ENCODE results near the gene CACNG7. TPM values are rescaled to one million over a fixed set of nuclear protein-coding genes. Genes with fewer than 3 reads are reported as not detected.

The CACNG7 gene
- total and polyA plus RNA-seq, 3 donors from 2014 or later = 0.39 to 0.81 (median 0.53) TPM

DNA sequence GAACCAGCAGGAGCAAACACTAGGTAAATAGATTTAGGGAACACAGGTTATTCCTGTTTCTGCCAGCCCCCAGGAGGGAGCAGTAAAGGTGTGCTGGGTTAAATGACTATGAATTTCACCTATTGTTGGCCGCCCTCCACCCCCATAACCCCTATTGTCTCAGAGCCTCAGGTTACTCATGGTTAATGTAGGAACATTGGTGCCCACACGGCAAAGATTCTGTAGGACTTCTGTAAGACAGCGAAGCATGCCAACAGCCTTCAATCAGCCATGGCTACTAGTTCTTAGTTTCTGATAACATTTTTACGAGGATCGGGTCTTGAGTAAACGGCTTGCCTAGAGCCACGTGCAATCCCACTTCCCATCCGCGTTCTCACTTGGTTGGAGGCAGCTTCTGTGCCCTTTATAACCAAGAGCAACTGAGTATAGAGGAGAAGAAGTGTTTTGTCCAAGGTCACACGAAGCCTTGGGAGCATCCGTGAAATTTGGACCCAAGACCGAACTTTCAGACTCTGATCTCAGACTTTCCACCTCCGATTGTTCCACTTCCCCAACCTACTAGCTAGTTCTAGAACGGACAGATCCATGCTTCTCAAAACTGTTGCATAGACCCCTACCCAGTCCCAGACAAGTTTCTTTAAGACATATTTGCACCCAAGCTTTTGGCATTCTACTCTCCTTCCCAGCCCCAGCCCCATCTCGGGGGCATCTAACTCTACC is 48.5 kb downstream of the CACNG7 start:
- intact Hi-C loops (cut with DNase I; ENCODE audit: low total_unique reads) = no loop called here
- WGBS, 2 donors = 1 to 5% methylated on average over 15 of the region's 15 CpGs
- DNase-seq = no peak
- no peak for TF ChIP-seq POLR2A (IDR thresholded peaks at IDR 0.05)
- TF ChIP-seq, protein P1, sequence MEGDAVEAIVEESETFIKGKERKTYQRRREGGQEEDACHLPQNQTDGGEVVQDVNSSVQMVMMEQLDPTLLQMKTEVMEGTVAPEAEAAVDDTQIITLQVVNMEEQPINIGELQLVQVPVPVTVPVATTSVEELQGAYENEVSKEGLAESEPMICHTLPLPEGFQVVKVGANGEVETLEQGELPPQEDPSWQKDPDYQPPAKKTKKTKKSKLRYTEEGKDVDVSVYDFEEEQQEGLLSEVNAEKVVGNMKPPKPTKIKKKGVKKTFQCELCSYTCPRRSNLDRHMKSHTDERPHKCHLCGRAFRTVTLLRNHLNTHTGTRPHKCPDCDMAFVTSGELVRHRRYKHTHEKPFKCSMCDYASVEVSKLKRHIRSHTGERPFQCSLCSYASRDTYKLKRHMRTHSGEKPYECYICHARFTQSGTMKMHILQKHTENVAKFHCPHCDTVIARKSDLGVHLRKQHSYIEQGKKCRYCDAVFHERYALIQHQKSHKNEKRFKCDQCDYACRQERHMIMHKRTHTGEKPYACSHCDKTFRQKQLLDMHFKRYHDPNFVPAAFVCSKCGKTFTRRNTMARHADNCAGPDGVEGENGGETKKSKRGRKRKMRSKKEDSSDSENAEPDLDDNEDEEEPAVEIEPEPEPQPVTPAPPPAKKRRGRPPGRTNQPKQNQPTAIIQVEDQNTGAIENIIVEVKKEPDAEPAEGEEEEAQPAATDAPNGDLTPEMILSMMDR (IDR thresholded peaks at IDR 0.05) = no peak
- no peaks in the 10 kb centered on the region for H3K27me3 ChIP-seq
- no peak overlapping the region for H3K27ac ChIP-seq
- no peaks in the 10 kb centered on the region for H3K4me1 ChIP-seq
- no peak overlapping the region for H3K4me3 ChIP-seq
- no peaks in the 10 kb centered on the region for H3K36me3 ChIP-seq (ENCODE audit: low read depth, missing control alignments)
- H3K9me3 ChIP-seq = no peaks in the 10 kb centered on the region

DNA sequence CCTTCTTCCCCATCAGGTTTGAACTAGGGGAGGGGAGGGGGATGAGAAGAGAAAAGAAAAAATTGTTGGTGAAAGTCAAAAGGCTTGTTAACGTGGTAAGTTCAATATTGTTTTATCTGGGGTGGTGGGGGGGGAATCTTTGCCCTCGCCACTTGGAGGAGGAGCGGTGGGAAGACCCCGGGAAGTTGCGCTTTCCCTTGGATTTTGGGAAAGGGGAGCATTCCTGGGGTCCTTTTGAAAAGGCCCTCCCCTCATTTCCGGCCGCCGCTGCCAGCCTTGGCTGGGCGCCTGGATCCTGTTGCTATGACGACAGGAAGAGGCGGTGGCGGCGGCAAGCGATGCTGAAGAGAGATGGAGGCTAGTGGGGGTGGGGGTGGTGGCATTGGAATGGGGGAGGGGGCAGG is 49.1 kb downstream of the CACNG7 start:
- H3K9me3 ChIP-seq = no peaks in the 10 kb centered on the region
- no peaks in the 10 kb centered on the region for H3K36me3 ChIP-seq (ENCODE audit: low read depth, missing control alignments)
- intact Hi-C loops (cut with DNase I; ENCODE audit: low total_unique reads) = no loop called here
- no peak for TF ChIP-seq POLR2A (IDR thresholded peaks at IDR 0.05)
- TF ChIP-seq, protein P1 (IDR thresholded peaks at IDR 0.05) = no peak
- H3K27ac ChIP-seq = no peak overlapping the region
- H3K4me3 ChIP-seq = no peak overlapping the region
- H3K4me1 ChIP-seq = no peaks in the 10 kb centered on the region
- no peak for DNase-seq
- H3K27me3 ChIP-seq = no peaks in the 10 kb centered on the region
- 0 to 3% methylated on average over 14 of the region's 14 CpGs for WGBS, 2 donors

DNA sequence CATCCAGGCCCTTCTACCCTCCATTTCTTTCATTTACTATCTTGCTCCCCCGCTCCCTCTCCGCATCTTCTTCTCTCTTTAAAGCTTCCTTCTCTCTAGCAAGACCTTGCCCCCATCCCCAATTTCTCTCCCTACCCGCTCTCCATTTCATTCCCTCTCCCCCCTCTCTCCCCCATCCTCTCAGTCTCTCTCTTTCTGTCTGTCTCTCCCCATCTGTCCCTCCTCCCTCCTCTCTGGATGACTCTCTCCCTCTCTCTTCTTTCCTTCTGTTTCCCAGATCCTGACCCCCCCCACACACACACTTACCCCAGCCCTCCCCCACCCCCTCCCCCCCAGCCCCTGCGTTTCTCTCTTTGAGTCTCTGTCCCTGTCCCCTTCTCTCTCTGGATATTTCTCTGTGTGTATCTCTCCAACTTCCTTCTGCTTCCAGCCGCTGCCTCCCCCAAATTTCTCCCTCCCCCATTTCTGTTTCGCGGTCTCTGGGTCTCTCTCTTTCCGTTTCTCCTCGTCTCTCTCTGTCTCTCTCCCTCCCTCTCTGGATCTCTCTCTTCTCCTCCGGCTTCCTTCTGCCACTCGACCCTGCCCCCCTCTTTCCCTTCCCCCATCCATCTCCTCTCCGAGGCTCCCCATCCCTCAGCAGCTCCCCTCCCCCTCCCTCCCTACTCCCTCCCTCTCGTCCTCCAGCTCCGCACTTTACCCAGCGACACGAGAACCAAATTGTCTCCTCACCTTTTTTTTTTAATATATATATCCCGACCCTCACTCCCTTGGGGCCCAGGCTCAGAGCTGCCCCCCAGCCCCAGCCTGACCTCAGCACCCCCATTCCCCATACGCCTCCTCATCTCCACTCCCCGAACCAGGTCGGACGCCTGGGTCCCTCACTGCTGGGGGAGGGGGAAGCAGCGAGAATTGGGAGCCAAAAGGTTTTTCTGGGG is 50.0 kb downstream of the CACNG7 start:
- TF ChIP-seq, protein P1 (IDR thresholded peaks at IDR 0.05) = no peak
- no peak for TF ChIP-seq POLR2A (IDR thresholded peaks at IDR 0.05)
- Histone ChIP-seq H3K36me3 (ENCODE audit: low read depth, missing control alignments) (no peaks in the 10 kb centered on the region), H3K27ac (no peak overlapping the region), H3K27me3 (no peaks in the 10 kb centered on the region), H3K4me3 (no peak overlapping the region), H3K9me3 (no peaks in the 10 kb centered on the region), H3K4me1 (no peaks in the 10 kb centered on the region)
- no peak for DNase-seq
- WGBS, 2 donors = 0 to 2% methylated on average over 22 of the region's 22 CpGs
- intact Hi-C loops (cut with DNase I; ENCODE audit: low total_unique reads) = no loop called here

DNA sequence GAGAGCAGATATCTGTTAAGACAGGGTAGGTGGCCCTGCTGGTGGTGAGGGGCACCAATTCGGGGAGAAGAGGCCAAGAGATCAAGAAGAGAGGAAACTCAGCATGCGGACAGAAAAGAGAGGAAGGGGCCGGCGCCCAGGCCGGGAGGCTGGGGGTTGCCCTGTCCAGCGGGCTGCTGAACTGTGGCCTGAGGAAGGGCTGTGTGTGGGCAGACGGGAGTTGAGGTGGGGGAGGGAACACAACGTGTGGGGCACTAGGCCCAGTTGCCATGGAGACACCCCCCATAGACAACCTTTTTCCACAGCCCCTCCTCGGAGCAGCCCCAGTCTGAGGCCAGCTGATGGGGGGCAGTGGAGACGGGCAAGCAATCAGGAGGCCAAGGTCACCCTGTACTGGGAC is 51.1 kb downstream of the CACNG7 start:
- no peak for DNase-seq

More for the DNA sequence above, 51.1 kb downstream of the CACNG7 start:
- Histone ChIP-seq H3K27me3 (no peaks in the 10 kb centered on the region), H3K4me1 (no peaks in the 10 kb centered on the region), H3K4me3 (no peak overlapping the region), H3K36me3 (ENCODE audit: low read depth, missing control alignments) (no peaks in the 10 kb centered on the region), H3K9me3 (no peaks in the 10 kb centered on the region), H3K27ac (no peak overlapping the region)
- intact Hi-C loops (cut with DNase I; ENCODE audit: low total_unique reads) = no loop called here
- TF ChIP-seq, protein P1 (IDR thresholded peaks at IDR 0.05) = no peak
- WGBS, 2 donors = 3 to 4% methylated on average over 10 of the region's 10 CpGs

Measured in testis (tissue), 3 donors.